NCI-H1105 (cell line): ENCODE measurements around the gene ARL2.
"Not testable (repeated sequence)": the region's sequence is repeated elsewhere in the genome, so short reads cannot be mapped to it uniquely, and the experiment has no call there.

ENCODE experiments used
- DNase-seq: peaks from one replicate; lab custom pipeline; 2025; lab: John Stamatoyannopoulos, UW

Gene ARL2

GRCh38 chr11:65008016-65008415 is 5.9 kb upstream of the ARL2 start:
- DNase-seq, result no peak

DNA sequence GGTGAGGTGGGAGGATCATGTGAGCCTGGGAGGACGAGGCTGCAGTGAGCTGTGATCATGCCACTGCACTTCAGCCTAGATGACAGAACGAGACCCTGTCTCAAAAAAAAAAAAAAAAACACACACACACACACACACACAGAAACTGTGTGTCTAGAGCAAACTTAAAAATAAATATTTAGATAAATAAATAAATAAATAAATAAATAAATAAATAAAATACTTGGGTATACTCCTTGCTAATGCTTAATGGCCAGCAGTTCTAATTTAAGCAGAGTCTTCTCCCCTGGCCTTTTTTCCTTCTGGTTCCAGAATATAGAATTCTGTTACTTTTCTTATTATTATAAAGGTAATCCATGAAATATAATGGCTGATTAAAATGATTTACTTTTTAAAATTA is 5.1 kb upstream of the ARL2 start:
- no peak for DNase-seq

DNA sequence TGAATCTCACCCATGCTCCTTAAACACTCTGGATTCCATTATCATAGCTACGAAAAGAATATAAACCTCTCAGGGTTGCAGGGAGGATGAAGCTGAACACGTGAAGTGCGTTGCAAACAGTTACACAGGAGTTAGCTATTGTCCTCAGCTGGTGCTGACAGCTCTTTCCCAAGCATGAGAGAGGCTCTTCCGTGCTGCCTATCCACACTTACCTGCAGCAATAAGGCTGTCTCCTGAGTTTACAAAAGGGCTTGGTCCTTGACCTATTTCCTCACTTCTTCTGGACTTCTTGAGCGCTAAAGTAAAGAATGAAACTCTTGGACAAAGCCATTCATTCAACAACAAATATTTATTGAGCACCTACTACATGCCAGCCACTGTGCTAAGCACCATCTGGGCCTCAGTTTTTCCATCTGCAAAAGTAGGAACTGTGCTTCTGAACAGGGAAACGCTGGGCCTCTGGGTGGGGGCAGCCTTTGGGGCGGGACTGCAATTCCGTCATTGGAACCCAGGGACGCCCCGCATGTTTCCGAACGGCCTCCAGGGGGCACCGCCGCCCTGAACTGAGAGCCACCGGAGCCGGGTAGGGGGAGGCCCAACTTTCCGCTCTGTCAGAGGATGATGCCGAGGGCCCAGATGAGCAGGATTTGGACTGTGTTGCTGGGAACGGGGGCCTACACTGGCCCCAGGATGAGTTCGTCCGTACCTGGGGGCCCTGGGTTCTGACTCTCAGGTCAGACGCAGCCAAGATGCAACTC is 651 bp upstream of the ARL2 start:
- peak; percentile 82 for DNase-seq

DNA sequence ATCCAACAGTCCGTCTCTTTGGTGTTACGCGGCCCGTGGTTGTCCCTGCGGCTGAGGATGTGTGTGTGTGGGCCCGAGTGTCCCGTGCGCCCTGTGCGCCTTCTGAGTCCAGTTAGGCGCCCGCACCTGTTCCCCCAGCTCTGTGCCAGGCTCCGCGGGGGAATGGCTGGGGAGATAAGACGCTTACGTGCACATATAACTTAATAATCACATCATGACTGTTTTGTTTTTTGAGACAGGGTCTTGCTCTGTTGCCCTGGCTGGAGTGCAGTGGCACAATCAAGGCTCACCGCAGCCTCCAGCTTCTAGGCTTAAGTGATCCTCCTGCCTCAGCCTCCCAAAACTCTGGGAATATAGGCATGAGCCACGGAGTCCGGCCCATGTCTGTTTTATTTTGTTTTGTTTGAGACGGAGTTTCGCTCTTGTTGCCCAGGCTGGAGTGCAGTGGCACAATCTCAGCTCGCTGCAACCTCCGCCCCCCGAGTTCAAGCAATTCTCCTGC is 817 bp downstream of the ARL2 start:
- DNase-seq, result no peak

- DNase-seq, result no peak
Observed at GRCh38 chr11:65016705-65017104, 2.7 kb downstream of the ARL2 start.

DNA sequence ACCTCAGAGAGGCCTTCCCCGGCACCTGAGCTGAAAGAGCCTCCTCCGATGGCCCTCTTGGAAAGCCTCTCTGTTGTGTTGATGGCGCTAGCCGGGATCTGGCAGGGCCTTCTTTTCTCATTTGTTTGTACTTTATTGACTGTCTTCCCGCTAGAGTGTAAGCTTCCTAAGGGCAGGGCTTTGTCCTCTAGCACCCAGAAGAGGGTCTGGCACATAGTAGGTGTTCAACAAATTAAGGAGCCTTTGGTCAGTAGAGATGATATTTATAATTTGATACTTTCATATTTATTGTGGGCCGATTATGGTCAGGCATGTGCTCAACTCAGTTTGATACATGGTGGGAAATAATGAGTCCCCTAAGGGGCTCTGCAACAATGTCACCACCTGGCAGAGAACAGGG is 4.0 kb downstream of the ARL2 start:
- no peak for DNase-seq

DNA sequence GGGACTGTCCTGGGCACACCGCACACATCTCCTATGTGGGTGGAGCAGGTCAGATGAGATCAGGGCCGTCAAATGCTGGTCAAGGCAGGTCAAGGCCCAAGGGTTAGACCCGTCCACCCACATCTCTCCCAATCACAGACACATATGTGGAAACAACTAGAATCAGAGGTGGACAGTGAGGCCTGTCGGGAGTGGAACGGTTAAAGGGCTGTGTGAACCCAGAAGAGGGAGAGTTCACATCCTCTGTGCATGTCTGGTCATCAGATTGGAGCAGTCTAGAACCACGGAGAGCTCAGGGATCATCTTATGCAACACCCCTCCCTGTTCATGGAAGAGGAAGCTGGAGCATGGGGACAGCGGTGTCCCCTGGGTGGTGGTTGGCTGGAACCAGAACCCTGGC is 5.9 kb downstream of the ARL2 start:
- DNase-seq, result no peak

DNA sequence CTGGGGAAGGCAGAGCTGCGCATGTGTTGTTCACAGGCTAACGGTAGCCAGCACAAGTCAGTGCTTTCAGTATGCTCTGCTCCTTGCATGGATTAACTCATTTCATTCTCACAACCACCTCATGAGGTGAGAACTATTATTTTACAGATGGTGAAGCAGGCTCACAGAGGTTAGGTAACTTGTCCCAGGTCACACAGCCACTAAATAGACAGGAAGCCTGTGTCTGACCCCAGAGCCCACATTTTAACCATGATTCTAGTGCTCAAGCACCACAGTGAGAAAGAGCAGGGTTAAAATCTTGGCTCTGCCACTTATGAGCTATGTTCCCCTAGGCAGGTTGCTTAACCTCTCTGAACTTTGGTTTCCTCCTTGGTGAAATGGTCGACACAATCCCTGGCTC is 7.0 kb downstream of the ARL2 start:
- DNase-seq, result no peak

DNA sequence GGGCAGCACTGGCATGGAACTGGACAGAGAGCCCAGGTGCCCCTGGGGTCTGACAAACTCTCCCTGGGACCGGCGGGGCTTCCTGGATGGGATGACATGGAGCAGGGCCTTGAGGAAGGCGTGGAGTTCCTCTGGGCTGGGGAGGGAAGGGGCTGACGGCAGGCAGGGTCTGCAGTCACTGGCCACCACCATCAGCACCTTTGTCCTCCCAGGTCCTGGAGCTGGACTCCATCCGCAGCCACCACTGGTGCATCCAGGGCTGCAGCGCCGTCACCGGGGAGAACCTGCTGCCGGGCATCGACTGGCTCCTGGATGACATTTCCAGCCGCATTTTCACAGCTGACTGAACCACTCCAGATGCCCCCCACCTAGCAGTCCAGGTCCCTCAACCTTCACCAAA is 7.5 kb downstream of the ARL2 start:
- DNase-seq, result no peak

DNA sequence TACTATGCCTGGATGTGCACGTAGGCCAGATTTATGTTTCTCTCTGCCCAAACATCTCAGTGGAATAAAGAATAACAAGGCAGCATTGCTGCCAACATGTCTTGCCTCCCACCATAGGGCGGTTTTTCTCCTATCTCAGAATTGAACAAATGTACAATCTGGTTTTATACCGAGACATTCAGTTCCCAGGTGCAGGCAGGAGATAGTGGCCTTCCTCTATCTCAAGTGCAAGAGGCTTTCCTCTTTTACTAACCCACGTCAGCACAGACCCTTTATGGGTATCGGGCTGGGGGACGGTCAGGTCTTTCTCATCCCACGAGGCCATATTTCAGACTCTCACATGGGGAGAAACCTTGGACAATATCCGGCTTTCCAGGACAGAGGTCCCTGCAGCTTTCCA is 9.5 kb downstream of the ARL2 start:
- DNase-seq, result not testable (repeated sequence)

DNA sequence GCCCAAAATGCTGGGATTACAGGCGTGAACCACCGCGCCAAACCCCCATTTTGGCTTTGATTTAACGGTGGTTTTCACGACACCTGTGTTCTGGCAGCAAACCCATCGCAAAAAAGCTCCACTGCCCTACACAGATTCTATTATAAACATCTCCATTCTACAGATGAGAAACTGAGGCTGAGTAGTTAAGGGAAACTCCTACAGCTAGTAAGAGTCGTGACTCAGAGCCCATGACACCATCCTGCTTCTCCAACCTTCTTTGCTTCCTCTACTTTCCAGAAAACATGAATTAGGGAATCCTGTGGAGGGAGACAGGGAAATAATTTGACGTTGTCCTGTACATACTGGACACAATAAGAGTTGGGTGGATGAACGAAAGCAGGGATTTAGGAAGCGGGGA is 12.8 kb downstream of the ARL2 start:
- DNase-seq, result no peak

DNA sequence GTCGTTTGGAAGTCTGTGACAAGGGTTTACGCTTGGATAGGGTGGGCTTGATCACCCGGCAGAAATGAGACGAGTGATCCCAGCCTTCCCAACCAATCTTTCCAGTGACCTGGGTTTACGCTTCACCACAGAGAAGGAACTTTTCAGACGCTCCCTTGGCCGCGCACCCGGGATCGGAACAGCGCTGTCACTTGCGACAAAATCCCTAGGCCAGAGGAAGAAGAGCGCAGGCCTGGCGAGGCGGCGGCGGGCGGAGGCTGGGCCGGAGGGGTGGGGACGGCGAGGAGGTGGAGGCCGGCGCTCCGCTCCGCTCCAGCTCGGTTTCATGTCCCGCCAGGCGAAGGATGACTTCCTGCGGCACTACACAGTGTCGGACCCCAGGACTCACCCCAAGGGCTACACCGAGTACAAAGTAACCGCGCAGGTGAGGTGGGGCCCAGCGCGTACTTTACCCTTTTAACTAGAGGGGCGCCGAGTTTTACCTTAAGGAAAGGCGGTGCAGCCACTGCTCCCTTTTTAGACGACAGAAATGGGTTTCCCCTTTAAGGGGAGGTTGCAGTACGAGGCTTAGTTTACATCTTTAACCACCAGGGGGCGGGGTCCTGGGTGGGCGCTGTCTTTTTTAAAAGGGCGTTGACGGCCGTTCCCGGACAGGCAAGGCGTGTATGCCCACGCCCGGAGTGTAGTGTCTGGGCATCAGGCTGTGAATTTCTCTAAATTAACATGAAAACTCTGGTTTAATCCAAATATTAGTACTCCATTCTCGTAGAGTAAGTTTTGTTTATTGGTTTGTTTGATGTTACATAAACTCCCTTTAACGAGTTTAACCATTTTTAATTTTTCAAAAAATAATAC is 13.5 kb downstream of the ARL2 start, which contains the start of gene SNX15:
TSS of gene SNX15 (plus strand) at position 227 of the 855 bp plus-strand sequence. CDS start at position 326, 99 bp downstream.
- DNase-seq, result peak; percentile 97

GRCh38 chr11:65032216-65032615 is 18.3 kb downstream of the ARL2 start:
- DNase-seq, result no peak

DNA sequence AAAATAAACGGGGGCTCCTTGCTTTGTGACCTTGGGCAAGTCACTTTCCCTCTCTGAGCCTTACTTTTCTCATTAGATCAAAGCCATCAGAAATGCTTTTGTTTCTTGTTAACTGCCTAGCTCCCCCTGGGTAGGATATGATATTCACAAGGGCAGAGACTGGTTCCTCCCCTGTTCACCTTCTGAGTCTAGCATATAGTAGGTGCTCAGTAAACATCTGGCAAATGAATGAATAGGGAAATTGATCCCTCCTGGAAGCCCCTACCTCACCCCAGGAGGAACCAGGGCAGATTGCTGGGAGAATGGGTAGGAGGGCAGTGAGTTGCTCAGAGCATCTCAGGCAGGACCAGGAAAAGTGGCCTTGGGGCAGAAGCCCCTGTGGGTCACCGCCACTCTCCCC is 20.5 kb downstream of the ARL2 start:
- DNase-seq, result no peak

DNA sequence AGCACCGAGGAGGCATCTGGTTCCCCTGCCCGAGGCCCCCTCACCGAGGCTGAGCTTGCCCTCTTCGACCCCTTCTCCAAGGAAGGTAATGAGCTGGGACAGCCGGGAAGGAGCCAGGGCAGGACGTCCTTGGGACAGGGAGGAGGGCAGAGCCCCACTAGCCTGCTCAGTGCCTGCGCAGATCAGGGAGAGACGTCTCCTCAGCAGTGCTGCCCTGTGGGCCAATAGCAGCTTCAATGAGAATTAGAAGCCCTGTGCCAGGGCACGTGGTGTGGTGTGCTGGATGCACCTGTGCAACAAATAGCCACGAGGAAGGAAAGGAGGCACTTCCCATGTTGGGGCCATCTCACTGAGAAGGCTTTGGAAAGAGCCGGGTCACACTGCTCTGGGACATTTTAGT is 21.6 kb downstream of the ARL2 start:
- no peak for DNase-seq

DNA sequence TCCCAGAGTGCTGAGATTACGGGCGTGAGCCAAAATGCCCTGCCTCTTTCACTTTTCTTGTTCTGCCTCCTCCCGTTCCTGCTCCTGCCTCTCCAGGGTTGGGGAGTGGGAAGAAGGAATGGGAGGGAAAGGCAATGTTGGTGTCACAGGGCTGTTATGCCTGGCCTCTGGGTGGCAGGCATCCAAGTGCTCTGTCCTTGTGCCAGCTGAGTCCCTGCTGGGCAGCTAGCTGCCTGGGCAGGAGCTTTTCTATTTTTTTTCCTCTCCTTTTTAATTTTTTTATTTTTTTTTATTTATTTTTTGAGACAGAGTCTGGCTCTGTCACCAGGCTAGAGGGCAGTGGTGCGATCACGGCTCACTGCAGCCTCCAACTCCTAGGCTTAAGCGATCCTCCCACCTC is 23.0 kb downstream of the ARL2 start:
- no peak for DNase-seq

DNA sequence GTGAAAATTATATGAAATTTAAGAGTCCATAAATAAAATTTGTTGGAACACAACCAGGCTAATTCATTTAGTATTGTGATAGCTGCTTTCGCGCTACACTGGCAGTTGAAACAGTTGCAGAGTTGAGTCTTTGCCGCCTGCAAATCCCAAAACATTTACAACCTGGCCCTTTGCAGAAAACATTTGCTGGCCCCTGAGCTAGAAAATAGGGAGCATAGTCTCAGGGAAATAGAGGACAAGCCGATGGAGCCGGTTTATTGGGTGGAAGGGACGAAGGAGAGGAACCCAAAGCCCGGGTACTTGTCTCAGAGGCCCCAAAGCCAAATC is 26.5 kb downstream of the ARL2 start:
- DNase-seq, result no peak

- DNase-seq, result peak; percentile 98
Observed at GRCh38 chr11:65040847-65041622, 27.1 kb downstream of the ARL2 start, which contains the start of gene SAC3D1. Gene SAC3D1, plus strand, starts transcription at chr11:65041210. Its CDS starts 83 bp downstream, at chr11:65041293.

DNA sequence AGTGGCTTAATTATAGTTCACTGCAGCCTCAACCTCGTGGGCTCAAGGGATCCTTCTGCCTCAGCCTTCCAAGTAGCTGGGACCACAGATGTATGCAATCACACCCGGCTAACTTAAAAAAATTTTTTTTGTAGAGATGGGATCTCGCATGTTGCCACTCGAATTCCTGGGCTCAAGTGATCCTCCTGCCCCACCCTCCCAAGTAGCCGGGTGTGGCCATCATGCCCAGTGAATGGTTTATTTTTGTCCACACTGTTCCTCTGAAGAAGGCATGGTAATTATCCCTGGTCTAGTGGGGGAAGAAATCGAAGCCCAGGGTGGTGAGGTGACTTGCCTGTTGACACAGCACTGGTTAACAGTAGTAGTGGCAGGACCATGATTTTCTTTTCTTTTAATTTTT is 28.9 kb downstream of the ARL2 start:
- no peak for DNase-seq

DNA sequence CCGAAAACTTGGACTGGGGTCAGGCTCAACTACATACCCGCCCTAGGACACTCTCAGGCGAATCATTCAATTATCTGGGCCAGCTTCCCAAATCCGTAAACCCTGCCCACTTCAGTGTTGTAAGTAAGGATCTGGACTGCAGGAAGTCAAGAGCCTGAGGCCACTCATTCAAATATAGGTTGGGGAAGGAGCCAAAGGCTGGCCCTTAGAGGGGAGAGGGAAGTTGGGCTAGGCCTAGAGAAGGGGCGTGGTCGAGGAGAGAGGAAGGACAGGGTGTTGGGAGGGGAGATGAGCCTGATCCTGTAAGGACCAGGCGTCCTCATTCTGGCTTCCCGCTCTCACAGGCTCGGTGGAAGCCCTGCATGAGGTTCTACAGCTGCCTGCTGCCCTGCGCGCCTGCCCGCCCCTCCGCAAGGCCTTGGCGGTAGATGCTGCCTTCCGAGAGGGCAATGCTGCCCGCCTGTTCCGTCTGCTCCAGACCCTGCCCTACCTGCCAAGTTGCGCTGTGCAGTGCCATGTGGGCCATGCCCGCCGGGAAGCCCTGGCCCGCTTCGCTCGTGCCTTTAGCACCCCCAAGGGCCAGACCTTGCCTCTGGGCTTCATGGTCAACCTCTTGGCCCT is 30.0 kb downstream of the ARL2 start:
- no peak for DNase-seq

- DNase-seq, result no peak
Observed at GRCh38 chr11:65045061-65045460, 31.1 kb downstream of the ARL2 start.

DNA sequence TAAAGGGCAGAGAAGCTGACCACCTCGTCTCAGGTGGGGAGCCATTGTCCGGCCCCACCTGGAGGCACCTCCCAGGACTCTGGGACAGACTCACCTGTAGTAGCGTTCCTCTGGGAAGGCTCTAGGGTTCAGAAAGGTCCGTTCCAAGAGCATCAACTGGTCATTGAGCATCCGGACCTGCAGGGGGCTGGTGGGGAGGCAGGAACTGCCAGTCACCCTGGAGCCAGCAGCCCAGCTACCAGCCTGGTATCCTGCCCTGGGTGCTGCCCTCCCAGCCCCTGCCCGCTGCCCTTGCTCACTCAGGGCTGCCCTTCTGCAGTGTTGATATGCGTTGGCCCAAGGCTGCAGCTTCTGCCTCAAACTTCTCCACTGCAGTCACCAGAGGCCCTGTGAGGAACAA is 31.8 kb downstream of the ARL2 start:
- no peak for DNase-seq
